ENCODE results near the gene TTLL9. TPM values are rescaled to one million over a fixed set of nuclear protein-coding genes. Genes with fewer than 3 reads are reported as not detected.
A peak's percentile ranks its signal among the peaks of the same experiment; 100 is the strongest.
"Not testable (repeated sequence)": the region's sequence is repeated elsewhere in the genome, so short reads cannot be mapped to it uniquely, and the experiment has no call there.

The TTLL9 gene
- polyA plus RNA-seq, 3 donors: 0.21 TPM; not detected in 2

DNA sequence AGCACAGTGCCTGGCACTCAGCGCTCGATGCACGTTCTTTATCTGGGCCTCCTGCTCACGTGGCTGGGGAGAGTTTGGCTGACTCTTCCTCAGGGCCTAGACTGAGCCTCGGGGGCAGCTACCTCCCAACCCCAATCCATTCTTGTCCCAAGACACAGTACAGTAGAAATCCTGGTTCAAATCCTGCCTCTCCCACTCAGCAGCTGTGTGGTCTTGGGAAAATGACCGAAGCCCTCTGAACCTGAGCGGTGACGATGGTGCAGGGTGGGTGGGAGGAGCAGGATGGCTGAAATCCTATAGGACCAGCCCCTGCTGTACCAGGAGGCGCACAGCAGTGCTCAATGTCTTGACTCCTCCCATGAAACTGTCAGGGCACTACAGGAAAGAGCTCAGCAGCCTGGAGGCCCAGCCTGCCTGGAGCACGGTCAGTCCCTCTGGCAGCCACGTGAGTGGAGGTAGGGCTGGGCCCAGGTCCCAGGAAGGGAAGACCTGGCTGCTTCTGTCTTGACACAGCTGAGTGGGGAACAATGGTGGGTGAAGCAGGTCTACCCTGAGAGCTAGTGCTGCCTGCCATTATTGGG is 49.9 kb downstream of the TTLL9 start:
- H3K9ac ChIP-seq (ENCODE audit: insufficient read depth, low read length, poor library complexity, severe bottlenecking): no peak overlapping the region
- Mint-ChIP-seq H3K36me3 (no peaks in the 10 kb centered on the region), H3K9me3 (peaks cover 0 to 4% (median 1%) of the 10 kb centered on the region in 7 donors), H3K4me3 (no peak overlapping the region), H3K4me1 (peaks cover 16% of the 10 kb centered on the region), H3K27ac (peak overlapping the region in 1 of 7 donors; percentile 6), H3K27me3 (ENCODE audit: low read depth in 3 of 3) (peaks cover 5 to 11% (median 8%) of the 10 kb centered on the region in 3 donors)
- no peaks in the 10 kb centered on the region for H3K79me2 ChIP-seq (ENCODE audit: insufficient read depth, low read length)
- no peaks in the 10 kb centered on the region for H3K27me3 ChIP-seq (ENCODE audit: control insufficient read depth in 2 of 2, insufficient read depth in 2 of 2, low read length in 2 of 2)
- no peak overlapping the region for H3K27ac ChIP-seq (ENCODE audit: low read depth in 1 of 2, low read length in 2 of 2)
- no peak for DNase-seq
- no peak overlapping the region for H3K4me3 ChIP-seq (replicated peaks in 1 of 3; ENCODE audit: low read depth in 2 of 3, low read length in 3 of 3)
- TF ChIP-seq, protein P1, sequence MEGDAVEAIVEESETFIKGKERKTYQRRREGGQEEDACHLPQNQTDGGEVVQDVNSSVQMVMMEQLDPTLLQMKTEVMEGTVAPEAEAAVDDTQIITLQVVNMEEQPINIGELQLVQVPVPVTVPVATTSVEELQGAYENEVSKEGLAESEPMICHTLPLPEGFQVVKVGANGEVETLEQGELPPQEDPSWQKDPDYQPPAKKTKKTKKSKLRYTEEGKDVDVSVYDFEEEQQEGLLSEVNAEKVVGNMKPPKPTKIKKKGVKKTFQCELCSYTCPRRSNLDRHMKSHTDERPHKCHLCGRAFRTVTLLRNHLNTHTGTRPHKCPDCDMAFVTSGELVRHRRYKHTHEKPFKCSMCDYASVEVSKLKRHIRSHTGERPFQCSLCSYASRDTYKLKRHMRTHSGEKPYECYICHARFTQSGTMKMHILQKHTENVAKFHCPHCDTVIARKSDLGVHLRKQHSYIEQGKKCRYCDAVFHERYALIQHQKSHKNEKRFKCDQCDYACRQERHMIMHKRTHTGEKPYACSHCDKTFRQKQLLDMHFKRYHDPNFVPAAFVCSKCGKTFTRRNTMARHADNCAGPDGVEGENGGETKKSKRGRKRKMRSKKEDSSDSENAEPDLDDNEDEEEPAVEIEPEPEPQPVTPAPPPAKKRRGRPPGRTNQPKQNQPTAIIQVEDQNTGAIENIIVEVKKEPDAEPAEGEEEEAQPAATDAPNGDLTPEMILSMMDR (IDR thresholded peaks at IDR 0.05): no peak
- H3K36me3 ChIP-seq (replicated peaks in 1 of 2; ENCODE audit: control insufficient read depth in 1 of 2, insufficient read depth in 2 of 2, low read length in 2 of 2): no peaks in the 10 kb centered on the region
- H3K9me3 ChIP-seq (replicated peaks in 1 of 2; ENCODE audit: control insufficient read depth in 1 of 2, insufficient read depth in 1 of 2, low read length in 2 of 2): no peaks in the 10 kb centered on the region
- no peaks in the 10 kb centered on the region for H4K20me1 ChIP-seq (ENCODE audit: insufficient read depth, low read length)
- H3K4me2 ChIP-seq (replicated peaks; ENCODE audit: extremely low read depth, low read length, poor library complexity, severe bottlenecking): no peak overlapping the region
- WGBS (ENCODE audit: insufficient coverage): 91% methylated on average over 8 of the region's 11 CpGs
- intact Hi-C loops (cut with micrococcal nuclease): no loop called here
- no peak overlapping the region for H2AFZ ChIP-seq (ENCODE audit: insufficient read depth, low read depth, low read length, poor library complexity, severe bottlenecking)
- no peaks in the 10 kb centered on the region for H3K4me1 ChIP-seq (ENCODE audit: control insufficient read depth in 1 of 2, insufficient read depth in 2 of 2, low read length in 2 of 2)

DNA sequence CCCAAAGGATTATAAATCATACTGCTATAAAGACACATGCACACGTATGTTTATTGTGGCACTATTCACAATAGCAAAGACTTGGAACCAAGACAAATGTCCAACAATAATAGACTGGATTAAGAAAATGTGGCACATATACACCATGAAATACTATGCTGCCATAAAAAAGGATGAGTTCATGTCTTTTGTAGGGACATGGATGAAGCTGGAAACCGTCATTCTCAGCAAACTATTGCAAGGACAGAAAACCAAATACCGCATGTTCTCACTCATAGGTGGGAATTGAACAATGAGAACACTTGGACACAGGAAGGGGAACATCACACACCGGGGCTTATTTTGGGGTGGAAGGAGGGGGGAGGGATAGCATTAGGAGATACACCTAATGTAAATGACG is 51.0 kb downstream of the TTLL9 start:
- H3K36me3 ChIP-seq (replicated peaks in 1 of 2; ENCODE audit: control insufficient read depth in 1 of 2, insufficient read depth in 2 of 2, low read length in 2 of 2); H3K27ac Mint-ChIP-seq; H3K9ac ChIP-seq (ENCODE audit: insufficient read depth, low read length, poor library complexity, severe bottlenecking); H3K9me3 ChIP-seq (replicated peaks in 1 of 2; ENCODE audit: control insufficient read depth in 1 of 2, insufficient read depth in 1 of 2, low read length in 2 of 2); H3K4me1 ChIP-seq (ENCODE audit: control insufficient read depth in 1 of 2, insufficient read depth in 2 of 2, low read length in 2 of 2); H3K4me3 Mint-ChIP-seq; H3K4me3 ChIP-seq (replicated peaks in 1 of 3; ENCODE audit: low read depth in 2 of 3, low read length in 3 of 3); H3K4me2 ChIP-seq (replicated peaks; ENCODE audit: extremely low read depth, low read length, poor library complexity, severe bottlenecking); H3K9me3 Mint-ChIP-seq; DNase-seq; H4K20me1 ChIP-seq (ENCODE audit: insufficient read depth, low read length); H3K79me2 ChIP-seq (ENCODE audit: insufficient read depth, low read length); H3K27me3 ChIP-seq (ENCODE audit: control insufficient read depth in 2 of 2, insufficient read depth in 2 of 2, low read length in 2 of 2); H3K27ac ChIP-seq (ENCODE audit: low read depth in 1 of 2, low read length in 2 of 2); H2AFZ ChIP-seq (ENCODE audit: insufficient read depth, low read depth, low read length, poor library complexity, severe bottlenecking); intact Hi-C loops (cut with micrococcal nuclease); H3K36me3 Mint-ChIP-seq: not testable (repeated sequence)
- WGBS (ENCODE audit: insufficient coverage): no CpG with 5 or more reads among the region's 5 CpGs
- Mint-ChIP-seq H3K27me3 (ENCODE audit: low read depth in 3 of 3) (peaks cover 5 to 12% (median 8%) of the 10 kb centered on the region in 3 donors), H3K4me1 (peaks cover 16% of the 10 kb centered on the region)

Data from CD14-positive monocyte (primary cell).